ENCODE results near the gene DSCAM. TPM values are rescaled to one million over a fixed set of nuclear protein-coding genes. Genes with fewer than 3 reads are reported as not detected.

The DSCAM gene
- total RNA-seq, 1 donor from 2014 or later, result not detected

DNA sequence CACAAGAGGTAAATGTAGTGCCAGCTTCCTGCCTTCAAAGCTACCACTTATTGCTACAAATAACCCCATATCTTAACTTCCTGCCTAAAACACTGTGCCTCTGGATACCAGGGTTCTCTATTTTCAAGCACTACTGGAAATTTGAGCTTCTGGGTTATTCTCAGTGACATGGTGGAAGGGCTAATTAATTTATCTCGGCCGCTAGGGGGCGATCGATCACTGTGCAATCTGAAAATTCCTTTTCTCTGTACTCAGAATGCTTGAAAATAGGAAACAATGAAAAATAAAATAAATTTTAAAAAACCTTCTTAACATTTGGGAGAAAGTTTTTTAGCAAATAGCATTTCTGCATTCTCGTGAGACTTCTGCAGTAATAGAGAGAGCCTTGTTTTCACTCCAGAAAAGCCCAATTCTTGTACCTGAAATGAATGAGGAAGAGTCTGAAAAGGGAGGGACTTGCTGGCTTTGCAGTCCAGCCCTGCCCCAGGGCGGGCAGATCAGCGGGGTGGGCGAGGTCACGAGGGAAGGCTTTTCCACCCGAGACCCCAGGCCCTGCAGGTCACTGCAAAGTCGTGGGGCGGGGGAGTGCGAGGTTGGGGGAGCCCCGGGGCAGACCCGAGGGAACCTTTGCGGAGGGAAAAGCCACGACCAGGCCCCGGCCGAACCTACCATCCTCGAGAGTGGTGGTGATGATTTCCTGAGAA lies 703.0 kb downstream of the DSCAM start:
- Mint-ChIP-seq H3K27me3 (ENCODE audit: insufficient read depth, low read depth) (no peaks in the 10 kb centered on the region), H3K36me3 (no peaks in the 10 kb centered on the region), H3K27ac (no peak overlapping the region), H3K9me3 (no peaks in the 10 kb centered on the region), H3K4me1 (peaks cover 2% of the 10 kb centered on the region), H3K4me3 (no peak overlapping the region)
- no peak overlapping the region for H3K9ac ChIP-seq
- TF ChIP-seq EZH2phosphoT487 (IDR thresholded peaks at IDR 0.05), result no peak
- TF ChIP-seq, protein P1, sequence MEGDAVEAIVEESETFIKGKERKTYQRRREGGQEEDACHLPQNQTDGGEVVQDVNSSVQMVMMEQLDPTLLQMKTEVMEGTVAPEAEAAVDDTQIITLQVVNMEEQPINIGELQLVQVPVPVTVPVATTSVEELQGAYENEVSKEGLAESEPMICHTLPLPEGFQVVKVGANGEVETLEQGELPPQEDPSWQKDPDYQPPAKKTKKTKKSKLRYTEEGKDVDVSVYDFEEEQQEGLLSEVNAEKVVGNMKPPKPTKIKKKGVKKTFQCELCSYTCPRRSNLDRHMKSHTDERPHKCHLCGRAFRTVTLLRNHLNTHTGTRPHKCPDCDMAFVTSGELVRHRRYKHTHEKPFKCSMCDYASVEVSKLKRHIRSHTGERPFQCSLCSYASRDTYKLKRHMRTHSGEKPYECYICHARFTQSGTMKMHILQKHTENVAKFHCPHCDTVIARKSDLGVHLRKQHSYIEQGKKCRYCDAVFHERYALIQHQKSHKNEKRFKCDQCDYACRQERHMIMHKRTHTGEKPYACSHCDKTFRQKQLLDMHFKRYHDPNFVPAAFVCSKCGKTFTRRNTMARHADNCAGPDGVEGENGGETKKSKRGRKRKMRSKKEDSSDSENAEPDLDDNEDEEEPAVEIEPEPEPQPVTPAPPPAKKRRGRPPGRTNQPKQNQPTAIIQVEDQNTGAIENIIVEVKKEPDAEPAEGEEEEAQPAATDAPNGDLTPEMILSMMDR (IDR thresholded peaks at IDR 0.05), result peak; percentile 94
- no peaks in the 10 kb centered on the region for H3K79me2 ChIP-seq (ENCODE audit: low read depth)
- peak; percentile 77 for DNase-seq (ENCODE audit: low spot score)
- H4K20me1 ChIP-seq (ENCODE audit: low read depth), result no peaks in the 10 kb centered on the region
- peak overlapping the region; percentile 58 for H2AFZ ChIP-seq (replicated peaks)
- H3F3A ChIP-seq (ENCODE audit: low read depth), result no peaks in the 10 kb centered on the region
- no peaks in the 10 kb centered on the region for H3K27me3 ChIP-seq
- H3K9me3 ChIP-seq (ENCODE audit: low read depth), result no peaks in the 10 kb centered on the region
- H3K4me1 ChIP-seq, result peaks cover 20% of the 10 kb centered on the region
- H3K4me3 ChIP-seq, result no peak overlapping the region
- H3K27ac ChIP-seq, result no peak overlapping the region
- no peak overlapping the region for H3K4me2 ChIP-seq
- no peaks in the 10 kb centered on the region for H3K36me3 ChIP-seq

DNA sequence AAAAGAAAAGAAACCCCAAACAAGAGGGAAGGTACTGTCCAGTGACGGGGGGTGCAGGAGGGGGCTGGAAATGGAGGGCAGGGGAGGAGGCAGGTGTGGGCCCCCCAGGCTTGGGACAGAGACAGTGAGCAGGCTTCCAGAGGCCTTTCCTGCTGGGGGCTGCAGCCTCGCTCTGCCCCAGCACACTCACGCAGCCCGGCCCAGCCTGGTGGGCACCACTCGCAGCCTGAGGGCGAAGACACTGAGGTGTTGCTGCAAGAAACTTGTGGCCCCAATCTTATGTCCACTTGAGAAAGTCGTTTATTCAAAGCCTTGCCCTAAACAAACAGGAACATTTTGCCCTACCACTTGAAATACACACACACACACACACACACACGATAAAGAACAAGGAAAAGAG lies 705.3 kb downstream of the DSCAM start:
- Histone ChIP-seq H3K9ac (no peak overlapping the region), H2AFZ (replicated peaks) (no peak overlapping the region), H3K36me3 (no peaks in the 10 kb centered on the region), H3F3A (ENCODE audit: low read depth) (no peaks in the 10 kb centered on the region), H3K4me2 (no peak overlapping the region), H3K9me3 (ENCODE audit: low read depth) (no peaks in the 10 kb centered on the region), H3K27ac (no peak overlapping the region), H4K20me1 (ENCODE audit: low read depth) (no peaks in the 10 kb centered on the region), H3K79me2 (ENCODE audit: low read depth) (no peaks in the 10 kb centered on the region), H3K4me3 (no peak overlapping the region), H3K27me3 (no peaks in the 10 kb centered on the region), H3K4me1 (peaks cover 9% of the 10 kb centered on the region)
- no peaks in the 10 kb centered on the region for H3K36me3 Mint-ChIP-seq
- H3K4me3 Mint-ChIP-seq, result no peak overlapping the region
- no peaks in the 10 kb centered on the region for H3K27me3 Mint-ChIP-seq (ENCODE audit: insufficient read depth, low read depth)
- TF ChIP-seq EZH2 (IDR thresholded peaks at IDR 0.05), result no peak
- TF ChIP-seq EZH2phosphoT487 (IDR thresholded peaks at IDR 0.05), result no peak
- TF ChIP-seq, protein P1 (IDR thresholded peaks at IDR 0.05), result no peak
- DNase-seq (ENCODE audit: low spot score), result no peak
- no peaks in the 10 kb centered on the region for H3K9me3 Mint-ChIP-seq
- H3K27ac Mint-ChIP-seq, result no peak overlapping the region
- H3K4me1 Mint-ChIP-seq, result peaks cover 2% of the 10 kb centered on the region

DNA sequence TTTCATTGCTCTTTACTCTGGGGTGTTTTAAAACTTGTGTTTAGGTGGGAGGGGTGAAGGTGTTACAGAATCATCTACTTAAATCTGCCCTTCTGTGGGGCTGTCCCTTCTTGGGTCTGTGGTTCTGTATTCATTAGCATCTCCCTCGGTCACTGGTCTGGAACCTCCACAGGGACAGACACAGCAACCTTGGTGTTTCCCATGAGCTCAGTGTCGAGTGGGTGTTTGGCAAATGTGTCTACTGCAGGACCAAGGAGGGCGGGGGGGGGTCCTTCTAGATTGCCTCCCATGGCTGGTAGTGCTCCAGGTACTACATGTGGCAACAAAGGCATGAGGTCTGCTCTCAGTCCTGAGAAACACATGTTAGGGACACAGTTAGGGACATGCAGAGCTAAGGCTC lies 706.3 kb downstream of the DSCAM start:
- Mint-ChIP-seq H3K36me3 (no peaks in the 10 kb centered on the region), H3K27me3 (ENCODE audit: insufficient read depth, low read depth) (no peaks in the 10 kb centered on the region), H3K4me1 (no peaks in the 10 kb centered on the region), H3K27ac (no peak overlapping the region), H3K4me3 (no peak overlapping the region), H3K9me3 (no peaks in the 10 kb centered on the region)
- H3K36me3 ChIP-seq, result no peaks in the 10 kb centered on the region
- peaks cover 5% of the 10 kb centered on the region for H3K4me1 ChIP-seq
- TF ChIP-seq EZH2phosphoT487 (IDR thresholded peaks at IDR 0.05), result no peak
- TF ChIP-seq EZH2 (IDR thresholded peaks at IDR 0.05), result no peak
- TF ChIP-seq, protein P1 (IDR thresholded peaks at IDR 0.05), result no peak
- H3F3A ChIP-seq (ENCODE audit: low read depth), result no peaks in the 10 kb centered on the region
- no peaks in the 10 kb centered on the region for H3K79me2 ChIP-seq (ENCODE audit: low read depth)
- no peak overlapping the region for H3K4me3 ChIP-seq
- H3K9ac ChIP-seq, result no peak overlapping the region
- H3K27ac ChIP-seq, result no peak overlapping the region
- no peaks in the 10 kb centered on the region for H3K27me3 ChIP-seq
- DNase-seq (ENCODE audit: low spot score), result no peak
- no peaks in the 10 kb centered on the region for H3K9me3 ChIP-seq (ENCODE audit: low read depth)
- no peak overlapping the region for H3K4me2 ChIP-seq
- no peak overlapping the region for H2AFZ ChIP-seq (replicated peaks)
- H4K20me1 ChIP-seq (ENCODE audit: low read depth), result no peaks in the 10 kb centered on the region
